Nephron progenitor cell (in vitro differentiated cells): ENCODE data around the gene FERMT2.

Experiments
- DNase-seq: peaks from one replicate; pipeline ENCODE4 v3.0.0; 2021
- H3K27ac Mint-ChIP-seq: 2 replicates; pipeline ENCODE4 v1.8.0; 2021; ENCODE audit warnings: mild to moderate bottlenecking, moderate library complexity, mixed read lengths
- H3K27me3 Mint-ChIP-seq: 2 replicates; pipeline ENCODE4 v1.8.0; 2021; ENCODE audit warnings: mild to moderate bottlenecking, low read depth, mixed read lengths; ENCODE audit not compliant: poor library complexity
- H3K36me3 Mint-ChIP-seq: 2 replicates; pipeline ENCODE4 v1.8.0; 2021; ENCODE audit warnings: low read depth, mixed read lengths
- H3K4me1 Mint-ChIP-seq: 2 replicates; pipeline ENCODE4 v1.8.0; 2021; ENCODE audit warnings: mixed read lengths
- H3K4me3 Mint-ChIP-seq: 2 replicates; pipeline ENCODE4 v1.8.0; 2021; ENCODE audit warnings: mild to moderate bottlenecking, moderate library complexity, mixed read lengths
- H3K9me3 Mint-ChIP-seq: 2 replicates; pipeline ENCODE4 v1.8.0; 2021; ENCODE audit warnings: mild to moderate bottlenecking, moderate library complexity, mixed read lengths
- TF ChIP-seq, protein P1 (sequence below): fragments of 200-600 bp; sonication (generic); IDR thresholded peaks from 2 replicates; pipeline ENCODE4 v1.5.0; 2021; ENCODE audit warnings: antibody characterized with exemption

FERMT2 gene

GRCh38 chr14:52891800-52892199 lies 59.0 kb downstream of the FERMT2 start:
- no peaks in the 10 kb centered on the region for H3K27me3 Mint-ChIP-seq
- H3K9me3 Mint-ChIP-seq: no peaks in the 10 kb centered on the region
- peaks cover 44% of the 10 kb centered on the region for H3K36me3 Mint-ChIP-seq
- DNase-seq: no peak
- peaks cover 3% of the 10 kb centered on the region for H3K4me1 Mint-ChIP-seq
- TF ChIP-seq, protein P1, sequence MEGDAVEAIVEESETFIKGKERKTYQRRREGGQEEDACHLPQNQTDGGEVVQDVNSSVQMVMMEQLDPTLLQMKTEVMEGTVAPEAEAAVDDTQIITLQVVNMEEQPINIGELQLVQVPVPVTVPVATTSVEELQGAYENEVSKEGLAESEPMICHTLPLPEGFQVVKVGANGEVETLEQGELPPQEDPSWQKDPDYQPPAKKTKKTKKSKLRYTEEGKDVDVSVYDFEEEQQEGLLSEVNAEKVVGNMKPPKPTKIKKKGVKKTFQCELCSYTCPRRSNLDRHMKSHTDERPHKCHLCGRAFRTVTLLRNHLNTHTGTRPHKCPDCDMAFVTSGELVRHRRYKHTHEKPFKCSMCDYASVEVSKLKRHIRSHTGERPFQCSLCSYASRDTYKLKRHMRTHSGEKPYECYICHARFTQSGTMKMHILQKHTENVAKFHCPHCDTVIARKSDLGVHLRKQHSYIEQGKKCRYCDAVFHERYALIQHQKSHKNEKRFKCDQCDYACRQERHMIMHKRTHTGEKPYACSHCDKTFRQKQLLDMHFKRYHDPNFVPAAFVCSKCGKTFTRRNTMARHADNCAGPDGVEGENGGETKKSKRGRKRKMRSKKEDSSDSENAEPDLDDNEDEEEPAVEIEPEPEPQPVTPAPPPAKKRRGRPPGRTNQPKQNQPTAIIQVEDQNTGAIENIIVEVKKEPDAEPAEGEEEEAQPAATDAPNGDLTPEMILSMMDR: no peak
- H3K4me3 Mint-ChIP-seq: no peak overlapping the region
- H3K27ac Mint-ChIP-seq: no peak overlapping the region

- no peaks in the 10 kb centered on the region for H3K27me3 Mint-ChIP-seq
- TF ChIP-seq, protein P1: no peak
Measured at GRCh38 chr14:52888839-52889838, 61.7 kb downstream of the FERMT2 start.

DNA sequence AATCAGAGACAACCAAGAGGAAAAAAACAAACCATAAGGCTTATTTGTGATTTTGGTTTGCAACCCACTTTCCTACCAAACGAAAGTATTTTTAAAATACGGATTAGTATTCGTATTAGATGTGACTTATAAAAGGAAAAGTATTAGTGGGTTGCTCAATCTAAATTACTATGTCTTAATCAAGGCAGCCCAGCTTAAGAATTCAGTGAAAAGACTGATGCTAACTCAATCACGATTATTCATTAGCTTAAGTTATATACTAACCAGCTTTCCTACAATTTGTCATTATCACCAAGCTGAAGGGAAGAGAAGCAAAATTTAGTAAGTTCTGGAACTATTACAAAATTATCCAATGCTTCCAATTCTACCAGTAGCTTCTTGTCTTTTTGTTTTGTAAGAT lies 62.7 kb downstream of the FERMT2 start:
- no peaks in the 10 kb centered on the region for H3K27me3 Mint-ChIP-seq

More at GRCh38 chr14:52888839-52889838, 61.7 kb downstream of the FERMT2 start:
- peaks cover 52% of the 10 kb centered on the region for H3K36me3 Mint-ChIP-seq
- no peak for DNase-seq
- no peaks in the 10 kb centered on the region for H3K4me1 Mint-ChIP-seq
- no peaks in the 10 kb centered on the region for H3K9me3 Mint-ChIP-seq
- no peak overlapping the region for H3K4me3 Mint-ChIP-seq
- no peak overlapping the region for H3K27ac Mint-ChIP-seq

DNA sequence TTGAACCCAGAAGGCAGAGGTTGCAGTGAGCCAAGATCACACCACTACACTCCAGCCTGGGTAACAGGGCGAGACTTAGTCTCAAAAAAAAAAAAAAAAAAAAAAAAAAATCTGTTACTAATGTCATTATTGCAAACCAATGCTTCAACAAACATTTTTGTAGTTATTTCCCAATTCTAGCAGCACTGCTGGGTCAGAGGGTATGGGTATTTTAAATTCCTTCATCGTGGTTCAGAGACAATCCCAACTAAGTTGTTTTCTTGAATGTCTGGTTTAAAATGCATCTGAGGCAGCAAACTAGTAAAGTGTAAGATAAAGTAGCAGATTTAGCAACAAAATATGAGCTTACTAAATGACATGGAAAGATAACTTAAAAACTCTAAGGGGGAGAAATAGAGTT lies 65.6 kb downstream of the FERMT2 start:
- no peak overlapping the region for H3K27ac Mint-ChIP-seq
- H3K9me3 Mint-ChIP-seq: peaks cover 6% of the 10 kb centered on the region
- TF ChIP-seq, protein P1: no peak
- H3K4me1 Mint-ChIP-seq: no peaks in the 10 kb centered on the region
- peaks cover 57% of the 10 kb centered on the region for H3K36me3 Mint-ChIP-seq
- no peak overlapping the region for H3K4me3 Mint-ChIP-seq
- peaks cover 3% of the 10 kb centered on the region for H3K27me3 Mint-ChIP-seq
- no peak for DNase-seq

More for the DNA sequence above, 62.7 kb downstream of the FERMT2 start:
- H3K36me3 Mint-ChIP-seq: peaks cover 55% of the 10 kb centered on the region
- no peak overlapping the region for H3K4me3 Mint-ChIP-seq
- TF ChIP-seq, protein P1: no peak
- no peak for DNase-seq
- no peak overlapping the region for H3K27ac Mint-ChIP-seq
- peaks cover 6% of the 10 kb centered on the region for H3K9me3 Mint-ChIP-seq
- no peaks in the 10 kb centered on the region for H3K4me1 Mint-ChIP-seq

DNA sequence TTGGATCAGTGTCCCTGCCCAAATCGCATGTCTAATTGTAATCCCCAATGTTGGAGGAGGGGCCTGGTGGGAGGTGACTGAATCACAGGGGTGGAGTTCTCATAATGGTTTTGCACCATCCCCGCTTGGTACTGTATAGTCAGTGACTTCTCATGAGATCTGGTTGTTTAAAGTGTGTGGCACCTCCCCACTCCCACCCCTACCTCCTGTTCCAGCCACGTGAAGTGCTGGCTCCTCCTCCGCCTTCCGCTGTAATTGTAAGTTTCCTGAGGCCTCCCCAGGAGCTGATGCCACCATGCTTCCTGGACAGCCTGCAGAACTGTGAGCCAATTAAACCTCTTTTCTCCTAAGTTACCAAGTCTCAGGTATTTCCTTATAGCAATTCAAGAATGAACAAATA lies 67.2 kb downstream of the FERMT2 start:
- H3K27ac Mint-ChIP-seq: peak overlapping the region; percentile 86
- no peaks in the 10 kb centered on the region for H3K4me1 Mint-ChIP-seq
- DNase-seq: no peak
- TF ChIP-seq, protein P1: no peak
- peaks cover 6% of the 10 kb centered on the region for H3K9me3 Mint-ChIP-seq
- no peak overlapping the region for H3K4me3 Mint-ChIP-seq
- peaks cover 58% of the 10 kb centered on the region for H3K36me3 Mint-ChIP-seq
- peaks cover 3% of the 10 kb centered on the region for H3K27me3 Mint-ChIP-seq
